HEK293 (cell line): ENCODE measurements around the gene KRTAP12-4.
"Not testable (repeated sequence)": the region's sequence is repeated elsewhere in the genome, so short reads cannot be mapped to it uniquely, and the experiment has no call there.

ENCODE experiments used
- CTCF ChIA-PET: fragments of 350-600 bp; formaldehyde crosslinking; extraction: SDS; loops from one replicate; lab custom pipeline; 2021; ENCODE audit warnings: antibody characterized with exemption; lab: Yijun Ruan, JAX
- POLR2A ChIA-PET: fragments of 300-600 bp; formaldehyde crosslinking; extraction: SDS; loops from one replicate; lab custom pipeline; 2020; ENCODE audit warnings: antibody characterized with exemption, inconsistent platforms; lab: Yijun Ruan, JAX
- H3K27ac ChIP-seq: fragments of 200-500 bp; sonication (Bioruptor generic); 2 replicates; pipeline ENCODE4 v1.5.1; 2014; ENCODE audit warnings: low read depth, low read length, control low read depth, inconsistent platforms; ENCODE audit errors: extremely low read depth
- H3K36me3 ChIP-seq, 2 experiments: fragments of 200-500 bp in 1 of 2; sonication (Bioruptor generic) in 1 of 2; 1 replicate in 1 of 2; 2 replicates in 1 of 2; pipeline ENCODE4 v1.5.1; 2014 to 2017; ENCODE audit warnings: inconsistent platforms in 2 of 2, low read length in 2 of 2; ENCODE audit not compliant: control insufficient read depth in 2 of 2, insufficient read depth in 1 of 2
- H3K4me1 ChIP-seq: fragments of 200-500 bp; sonication (Bioruptor generic); 2 replicates; pipeline ENCODE4 v1.5.1; 2014; ENCODE audit warnings: mild to moderate bottlenecking, low read length, inconsistent platforms; ENCODE audit not compliant: control insufficient read depth, insufficient read depth
- H3K4me3 ChIP-seq: 2 replicates; pipeline ENCODE4 v1.5.1; 2011; ENCODE audit warnings: low read depth, mild to moderate bottlenecking, control low read depth, low read length, moderate library complexity
- H3K9me3 ChIP-seq: fragments of 200-500 bp; sonication (Bioruptor generic); 2 replicates; pipeline ENCODE4 v1.5.1; 2014; ENCODE audit warnings: low read depth, low read length, inconsistent platforms; ENCODE audit not compliant: control insufficient read depth, insufficient read depth
- BCL11A ChIP-seq: fragments of 450-650 bp; formaldehyde crosslinking; IDR thresholded peaks from 2 replicates; pipeline ENCODE4 v1.5.1; 2016; ENCODE audit warnings: low read depth, missing biosample characterization, missing genetic modification characterization
- ELK4 ChIP-seq: IDR thresholded peaks from 2 replicates; pipeline ENCODE4 v1.6.1; 2011; ENCODE audit warnings: mild to moderate bottlenecking, low read depth, low read length, borderline replicate concordance
- GLI4 ChIP-seq: fragments of 450-650 bp; formaldehyde crosslinking; IDR thresholded peaks from 2 replicates; pipeline ENCODE4 v1.5.1; 2016; ENCODE audit warnings: missing biosample characterization, missing genetic modification characterization
- MEIS1 ChIP-seq: sonication (generic); formaldehyde crosslinking; IDR thresholded peaks from 2 replicates; pipeline ENCODE4 v1.8.1; 2022; ENCODE audit warnings: missing genetic modification reagents, mild to moderate bottlenecking, borderline replicate concordance
- TSHZ1 ChIP-seq: fragments of 450-650 bp; formaldehyde crosslinking; IDR thresholded peaks from 2 replicates; pipeline ENCODE4 v1.5.1; 2016; ENCODE audit warnings: missing biosample characterization, missing genetic modification characterization, borderline replicate concordance
- ZFHX2 ChIP-seq: fragments of 450-650 bp; formaldehyde crosslinking; conservative IDR thresholded peaks from 2 replicates; pipeline ENCODE4 v1.5.1; 2016; ENCODE audit warnings: missing biosample characterization, missing genetic modification characterization
- ZIC2 ChIP-seq: fragments of 450-650 bp; formaldehyde crosslinking; IDR thresholded peaks from 2 replicates; pipeline ENCODE4 v1.5.1; 2016; ENCODE audit warnings: missing biosample characterization, missing genetic modification characterization
- ZNF148 ChIP-seq: fragments of 450-650 bp; formaldehyde crosslinking; IDR thresholded peaks from 2 replicates; pipeline ENCODE4 v1.5.0; 2017; ENCODE audit warnings: missing biosample characterization, missing genetic modification characterization, borderline replicate concordance
- ZNF561 ChIP-seq: fragments of 450-650 bp; IDR thresholded peaks from 2 replicates; pipeline ENCODE4 v1.5.1; 2018; ENCODE audit warnings: missing biosample characterization, missing genetic modification characterization, borderline replicate concordance
- ZNF660 ChIP-seq: fragments of 450-650 bp; IDR thresholded peaks from 2 replicates; pipeline ENCODE4 v1.5.1; 2018; ENCODE audit warnings: missing biosample characterization, mild to moderate bottlenecking, missing genetic modification characterization

Gene KRTAP12-4

GRCh38 chr21:44627831-44628233 lies 26.6 kb downstream of the KRTAP12-4 start:
- POLR2A ChIA-PET, CTCF ChIA-PET: not testable (repeated sequence)

GRCh38 chr21:44627181-44627822 lies 27.2 kb downstream of the KRTAP12-4 start:
- POLR2A ChIA-PET, H3K9me3 ChIP-seq, H3K27ac ChIP-seq, H3K36me3 ChIP-seq, H3K4me1 ChIP-seq, CTCF ChIA-PET, H3K4me3 ChIP-seq: not testable (repeated sequence)
- 0 out of 2 replicates have a peak, but pooled peaks have one; percentile 25 for TF ChIP-seq ZIC2

More at GRCh38 chr21:44627831-44628233, 26.6 kb downstream of the KRTAP12-4 start:
- H3K4me3 ChIP-seq, H3K9me3 ChIP-seq, H3K4me1 ChIP-seq, H3K27ac ChIP-seq, H3K36me3 ChIP-seq: not testable (repeated sequence)

- CTCF ChIA-PET: no interaction called here
- TF ChIP-seq ELK4 (no peak), TSHZ1 (tag by site-specific recombination) (no peak), ZFHX2 (tag by site-specific recombination) (no peak), ZNF148 (tag by site-specific recombination) (no peak), GLI4 (tag by site-specific recombination) (no peak), ZNF660 (tag by site-specific recombination) (no peak), ZNF561 (tag by site-specific recombination) (no peak), MEIS1 (CRISPR knock-in tag) (no peak), BCL11A (no peak)
- H3K27ac ChIP-seq: no peak within 1 kb of the TSS
- POLR2A ChIA-PET: no interaction called here
- no peaks in the 10 kb centered on the region for H3K36me3 ChIP-seq
- no peaks in the 10 kb centered on the region for H3K9me3 ChIP-seq
- H3K4me3 ChIP-seq: no peak within 1 kb of the TSS
- H3K4me1 ChIP-seq: no peaks in the 10 kb centered on the region
These were observed 27.8 kb downstream of the KRTAP12-4 start, which contains the start of gene KRTAP10-9 for GRCh38 chr21:44626673-44627143. KRTAP10-9 (plus strand) TSS chr21:44627093; CDS start chr21:44627172, 79 bp downstream.
